ENCODE measurements around the gene PRR5. TPM values are rescaled to one million over a fixed set of nuclear protein-coding genes. Genes with fewer than 3 reads are reported as not detected.

The PRR5 gene
- polyA plus RNA-seq, 4 donors = 37.0 to 80.5 (median 61.8) TPM

- FAIRE-seq (no peak), DNase-seq (no peak)
- peaks cover 0 to 38% (median 3%) of the 10 kb centered on the region in 3 donors for H3K4me1 ChIP-seq (ENCODE audit: control insufficient read depth in 3 of 3, insufficient read depth in 2 of 3, low read depth in 1 of 3, low read length in 2 of 3)
- H3K27me3 ChIP-seq (ENCODE audit: control insufficient read depth in 3 of 3, insufficient read depth in 3 of 3, low read length in 3 of 3) = no peaks in the 10 kb centered on the region
- WGBS, 3 donors = 84 to 87% (median 87%) methylated on average over 6 of the region's 6 CpGs
- peaks cover 0 to 4% of the 10 kb centered on the region in 2 donors for H3K9me3 ChIP-seq (ENCODE audit: control insufficient read depth in 2 of 2, insufficient read depth in 1 of 2, low read depth in 1 of 2, low read length in 1 of 2)
- H3K4me3 ChIP-seq (ENCODE audit: low read depth in 1 of 3, low read length in 3 of 3) = no peak overlapping the region
- peaks cover 0 to 17% (median 0%) of the 10 kb centered on the region in 3 donors for H3K36me3 ChIP-seq (ENCODE audit: control insufficient read depth in 3 of 3, insufficient read depth in 2 of 3, low read depth in 1 of 3, low read length in 3 of 3)
- no peak overlapping the region for H3K27ac ChIP-seq (ENCODE audit: low read depth in 1 of 3, low read length in 2 of 3)
These were observed 1.5 kb upstream of the PRR5 start for GRCh38 chr22:44700456-44700855.

GRCh38 chr22:44701187-44701790 lies 715 bp upstream of the PRR5 start:
- Histone ChIP-seq H3K27ac (ENCODE audit: low read depth in 1 of 3, low read length in 2 of 3) (peak overlapping the region in 2 of 3 donors; percentile 9 to 68), H3K4me1 (ENCODE audit: control insufficient read depth in 3 of 3, insufficient read depth in 2 of 3, low read depth in 1 of 3, low read length in 2 of 3) (peaks cover 2 to 38% (median 3%) of the 10 kb centered on the region in 3 donors), H3K36me3 (ENCODE audit: control insufficient read depth in 3 of 3, insufficient read depth in 2 of 3, low read depth in 1 of 3, low read length in 3 of 3) (peaks cover 0 to 18% (median 0%) of the 10 kb centered on the region in 3 donors), H3K27me3 (ENCODE audit: control insufficient read depth in 3 of 3, insufficient read depth in 3 of 3, low read length in 3 of 3) (no peaks in the 10 kb centered on the region), H3K4me3 (ENCODE audit: low read depth in 1 of 3, low read length in 3 of 3) (peak overlapping the region in 2 of 3 donors; percentile 3 to 11), H3K9me3 (ENCODE audit: control insufficient read depth in 2 of 2, insufficient read depth in 1 of 2, low read depth in 1 of 2, low read length in 1 of 2) (peaks cover 0 to 4% of the 10 kb centered on the region in 2 donors)
- no peak for DNase-seq
- 83 to 92% (median 84%) methylated on average over 5 of the region's 5 CpGs for WGBS, 3 donors
- no peak for FAIRE-seq

GRCh38 chr22:44702479-44703198 lies 635 bp downstream of the PRR5 start:
- Histone ChIP-seq H3K4me3 (ENCODE audit: low read depth in 1 of 3, low read length in 3 of 3) (peak overlapping the region; percentile 52 to 85 (median 59)), H3K36me3 (ENCODE audit: control insufficient read depth in 3 of 3, insufficient read depth in 2 of 3, low read depth in 1 of 3, low read length in 3 of 3) (peaks cover 0 to 23% (median 3%) of the 10 kb centered on the region in 3 donors), H3K27me3 (ENCODE audit: control insufficient read depth in 3 of 3, insufficient read depth in 3 of 3, low read length in 3 of 3) (no peaks in the 10 kb centered on the region), H3K27ac (ENCODE audit: low read depth in 1 of 3, low read length in 2 of 3) (peak overlapping the region; percentile 19 to 85 (median 66)), H3K9me3 (ENCODE audit: control insufficient read depth in 2 of 2, insufficient read depth in 1 of 2, low read depth in 1 of 2, low read length in 1 of 2) (peaks cover 0 to 4% of the 10 kb centered on the region in 2 donors), H3K4me1 (ENCODE audit: control insufficient read depth in 3 of 3, insufficient read depth in 2 of 3, low read depth in 1 of 3, low read length in 2 of 3) (peaks cover 3 to 36% (median 6%) of the 10 kb centered on the region in 3 donors)
- WGBS, 3 donors = 1 to 2% (median 1%) methylated on average over 44 to 60 of the region's 60 CpGs
- no peak for FAIRE-seq
- DNase-seq = peak; percentile 37 to 82

GRCh38 chr22:44703255-44703870 lies 1.4 kb downstream of the PRR5 start:
- WGBS, 3 donors = 20 to 49% (median 36%) methylated on average over 23 of the region's 23 CpGs
- peaks cover 0 to 28% (median 3%) of the 10 kb centered on the region in 3 donors for H3K36me3 ChIP-seq (ENCODE audit: control insufficient read depth in 3 of 3, insufficient read depth in 2 of 3, low read depth in 1 of 3, low read length in 3 of 3)
- H3K27ac ChIP-seq (ENCODE audit: low read depth in 1 of 3, low read length in 2 of 3) = peak overlapping the region in 2 of 3 donors; percentile 19 to 66
- FAIRE-seq = no peak
- H3K4me1 ChIP-seq (ENCODE audit: control insufficient read depth in 3 of 3, insufficient read depth in 2 of 3, low read depth in 1 of 3, low read length in 2 of 3) = peaks cover 3 to 29% (median 6%) of the 10 kb centered on the region in 3 donors
- no peaks in the 10 kb centered on the region for H3K27me3 ChIP-seq (ENCODE audit: control insufficient read depth in 3 of 3, insufficient read depth in 3 of 3, low read length in 3 of 3)
- H3K4me3 ChIP-seq (ENCODE audit: low read depth in 1 of 3, low read length in 3 of 3) = peak overlapping the region; percentile 52 to 85 (median 59)
- H3K9me3 ChIP-seq (ENCODE audit: control insufficient read depth in 2 of 2, insufficient read depth in 1 of 2, low read depth in 1 of 2, low read length in 1 of 2) = peaks cover 0 to 4% of the 10 kb centered on the region in 2 donors
- peak in 1 of 2 donors; percentile 20 for DNase-seq

- Histone ChIP-seq H3K27me3 (ENCODE audit: control insufficient read depth in 3 of 3, insufficient read depth in 3 of 3, low read length in 3 of 3) (no peaks in the 10 kb centered on the region), H3K36me3 (ENCODE audit: control insufficient read depth in 3 of 3, insufficient read depth in 2 of 3, low read depth in 1 of 3, low read length in 3 of 3) (peaks cover 0 to 29% (median 3%) of the 10 kb centered on the region in 3 donors), H3K27ac (ENCODE audit: low read depth in 1 of 3, low read length in 2 of 3) (no peak overlapping the region), H3K4me1 (ENCODE audit: control insufficient read depth in 3 of 3, insufficient read depth in 2 of 3, low read depth in 1 of 3, low read length in 2 of 3) (peaks cover 3 to 19% (median 10%) of the 10 kb centered on the region in 3 donors), H3K4me3 (ENCODE audit: low read depth in 1 of 3, low read length in 3 of 3) (no peak overlapping the region), H3K9me3 (ENCODE audit: control insufficient read depth in 2 of 2, insufficient read depth in 1 of 2, low read depth in 1 of 2, low read length in 1 of 2) (peaks cover 0 to 4% of the 10 kb centered on the region in 2 donors)
- WGBS, 3 donors = 88 to 94% (median 90%) methylated on average over 13 to 16 of the region's 16 CpGs
- DNase-seq (no peak), FAIRE-seq (no peak)
These were observed 2.4 kb downstream of the PRR5 start for GRCh38 chr22:44704159-44705021.

- no peak overlapping the region for H3K27ac ChIP-seq (ENCODE audit: low read depth in 1 of 3, low read length in 2 of 3)
- FAIRE-seq = no peak
- 79 to 85% (median 85%) methylated on average over 4 of the region's 4 CpGs for WGBS, 3 donors
- no peak for DNase-seq
- H3K9me3 ChIP-seq (ENCODE audit: control insufficient read depth in 2 of 2, insufficient read depth in 1 of 2, low read depth in 1 of 2, low read length in 1 of 2) = peaks cover 0 to 4% of the 10 kb centered on the region in 2 donors
- H3K36me3 ChIP-seq (ENCODE audit: control insufficient read depth in 3 of 3, insufficient read depth in 2 of 3, low read depth in 1 of 3, low read length in 3 of 3) = peaks cover 0 to 31% (median 3%) of the 10 kb centered on the region in 3 donors
- no peaks in the 10 kb centered on the region for H3K27me3 ChIP-seq (ENCODE audit: control insufficient read depth in 3 of 3, insufficient read depth in 3 of 3, low read length in 3 of 3)
- peaks cover 3 to 19% (median 13%) of the 10 kb centered on the region in 3 donors for H3K4me1 ChIP-seq (ENCODE audit: control insufficient read depth in 3 of 3, insufficient read depth in 2 of 3, low read depth in 1 of 3, low read length in 2 of 3)
- H3K4me3 ChIP-seq (ENCODE audit: low read depth in 1 of 3, low read length in 3 of 3) = no peak overlapping the region
These were observed 3.0 kb downstream of the PRR5 start for GRCh38 chr22:44705022-44705297.

GRCh38 chr22:44706488-44706887 lies 4.5 kb downstream of the PRR5 start:
- 76 to 88% (median 84%) methylated on average over 8 of the region's 8 CpGs for WGBS, 3 donors
- FAIRE-seq (no peak), DNase-seq (no peak)
- Histone ChIP-seq H3K4me3 (ENCODE audit: low read depth in 1 of 3, low read length in 3 of 3) (no peak overlapping the region), H3K27ac (ENCODE audit: low read depth in 1 of 3, low read length in 2 of 3) (no peak overlapping the region), H3K27me3 (ENCODE audit: control insufficient read depth in 3 of 3, insufficient read depth in 3 of 3, low read length in 3 of 3) (no peaks in the 10 kb centered on the region), H3K9me3 (ENCODE audit: control insufficient read depth in 2 of 2, insufficient read depth in 1 of 2, low read depth in 1 of 2, low read length in 1 of 2) (peaks cover 0 to 4% of the 10 kb centered on the region in 2 donors), H3K36me3 (ENCODE audit: control insufficient read depth in 3 of 3, insufficient read depth in 2 of 3, low read depth in 1 of 3, low read length in 3 of 3) (peaks cover 0 to 34% (median 3%) of the 10 kb centered on the region in 3 donors), H3K4me1 (ENCODE audit: control insufficient read depth in 3 of 3, insufficient read depth in 2 of 3, low read depth in 1 of 3, low read length in 2 of 3) (peaks cover 13 to 33% (median 23%) of the 10 kb centered on the region in 3 donors)

GRCh38 chr22:44707178-44707577 lies 5.2 kb downstream of the PRR5 start:
- FAIRE-seq = no peak
- WGBS, 3 donors = 55 to 80% (median 63%) methylated on average over 8 to 10 of the region's 10 CpGs
- H3K4me3 ChIP-seq (ENCODE audit: low read depth in 1 of 3, low read length in 3 of 3) = no peak overlapping the region
- no peak overlapping the region for H3K27ac ChIP-seq (ENCODE audit: low read depth in 1 of 3, low read length in 2 of 3)
- no peaks in the 10 kb centered on the region for H3K27me3 ChIP-seq (ENCODE audit: control insufficient read depth in 3 of 3, insufficient read depth in 3 of 3, low read length in 3 of 3)
- no peak for DNase-seq
- H3K4me1 ChIP-seq (ENCODE audit: control insufficient read depth in 3 of 3, insufficient read depth in 2 of 3, low read depth in 1 of 3, low read length in 2 of 3) = peaks cover 16 to 35% (median 24%) of the 10 kb centered on the region in 3 donors
- H3K36me3 ChIP-seq (ENCODE audit: control insufficient read depth in 3 of 3, insufficient read depth in 2 of 3, low read depth in 1 of 3, low read length in 3 of 3) = peaks cover 0 to 40% (median 3%) of the 10 kb centered on the region in 3 donors
- peaks cover 0 to 4% of the 10 kb centered on the region in 2 donors for H3K9me3 ChIP-seq (ENCODE audit: control insufficient read depth in 2 of 2, insufficient read depth in 1 of 2, low read depth in 1 of 2, low read length in 1 of 2)

Measured in small intestine (tissue), 7 donors.